HL-60 (cell line): ENCODE results near the gene ATRNL1.

Experiments
- GABPA ChIP-seq: IDR thresholded peaks from 2 replicates; pipeline ENCODE4 v1.6.1; 2012; ENCODE audit warnings: low read depth
- POLR2AphosphoS5 ChIP-seq: IDR thresholded peaks from 2 replicates; pipeline ENCODE4 v1.6.1; 2012; ENCODE audit warnings: low read depth
- TF ChIP-seq, protein P1 (sequence below): IDR thresholded peaks from one replicate; pipeline ENCODE4 v1.5.1; 2011; ENCODE audit warnings: low read length, control low read depth, inconsistent platforms; ENCODE audit not compliant: insufficient read depth

DNA sequence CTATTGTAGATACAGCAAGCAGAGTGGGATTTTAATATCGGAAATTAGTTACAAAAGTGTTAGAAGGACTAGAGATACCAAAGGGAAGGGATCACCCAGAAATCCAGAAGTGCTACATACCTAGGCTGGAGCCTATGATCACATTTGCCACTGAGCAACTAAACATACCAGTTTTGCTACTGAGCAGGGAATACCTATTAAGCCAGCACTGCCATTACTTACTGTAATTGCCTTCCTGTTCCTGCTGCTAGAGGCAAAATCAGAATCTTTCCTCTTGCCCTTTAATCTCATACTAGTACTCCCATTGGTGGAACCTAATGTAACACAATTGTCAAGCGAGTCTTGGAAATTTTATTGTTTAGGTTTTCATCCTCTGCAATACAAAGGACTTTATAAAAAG lies 121.7 kb downstream of the ATRNL1 start:
- TF ChIP-seq, protein P1, sequence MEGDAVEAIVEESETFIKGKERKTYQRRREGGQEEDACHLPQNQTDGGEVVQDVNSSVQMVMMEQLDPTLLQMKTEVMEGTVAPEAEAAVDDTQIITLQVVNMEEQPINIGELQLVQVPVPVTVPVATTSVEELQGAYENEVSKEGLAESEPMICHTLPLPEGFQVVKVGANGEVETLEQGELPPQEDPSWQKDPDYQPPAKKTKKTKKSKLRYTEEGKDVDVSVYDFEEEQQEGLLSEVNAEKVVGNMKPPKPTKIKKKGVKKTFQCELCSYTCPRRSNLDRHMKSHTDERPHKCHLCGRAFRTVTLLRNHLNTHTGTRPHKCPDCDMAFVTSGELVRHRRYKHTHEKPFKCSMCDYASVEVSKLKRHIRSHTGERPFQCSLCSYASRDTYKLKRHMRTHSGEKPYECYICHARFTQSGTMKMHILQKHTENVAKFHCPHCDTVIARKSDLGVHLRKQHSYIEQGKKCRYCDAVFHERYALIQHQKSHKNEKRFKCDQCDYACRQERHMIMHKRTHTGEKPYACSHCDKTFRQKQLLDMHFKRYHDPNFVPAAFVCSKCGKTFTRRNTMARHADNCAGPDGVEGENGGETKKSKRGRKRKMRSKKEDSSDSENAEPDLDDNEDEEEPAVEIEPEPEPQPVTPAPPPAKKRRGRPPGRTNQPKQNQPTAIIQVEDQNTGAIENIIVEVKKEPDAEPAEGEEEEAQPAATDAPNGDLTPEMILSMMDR = no peak
- TF ChIP-seq POLR2AphosphoS5 (no peak), GABPA (no peak)
